Measurements from ENCODE around the gene PER3.

GRCh38 chr1:7890853-7891252, 106.8 kb downstream of the PER3 start:
- TF ChIP-seq, protein P1, sequence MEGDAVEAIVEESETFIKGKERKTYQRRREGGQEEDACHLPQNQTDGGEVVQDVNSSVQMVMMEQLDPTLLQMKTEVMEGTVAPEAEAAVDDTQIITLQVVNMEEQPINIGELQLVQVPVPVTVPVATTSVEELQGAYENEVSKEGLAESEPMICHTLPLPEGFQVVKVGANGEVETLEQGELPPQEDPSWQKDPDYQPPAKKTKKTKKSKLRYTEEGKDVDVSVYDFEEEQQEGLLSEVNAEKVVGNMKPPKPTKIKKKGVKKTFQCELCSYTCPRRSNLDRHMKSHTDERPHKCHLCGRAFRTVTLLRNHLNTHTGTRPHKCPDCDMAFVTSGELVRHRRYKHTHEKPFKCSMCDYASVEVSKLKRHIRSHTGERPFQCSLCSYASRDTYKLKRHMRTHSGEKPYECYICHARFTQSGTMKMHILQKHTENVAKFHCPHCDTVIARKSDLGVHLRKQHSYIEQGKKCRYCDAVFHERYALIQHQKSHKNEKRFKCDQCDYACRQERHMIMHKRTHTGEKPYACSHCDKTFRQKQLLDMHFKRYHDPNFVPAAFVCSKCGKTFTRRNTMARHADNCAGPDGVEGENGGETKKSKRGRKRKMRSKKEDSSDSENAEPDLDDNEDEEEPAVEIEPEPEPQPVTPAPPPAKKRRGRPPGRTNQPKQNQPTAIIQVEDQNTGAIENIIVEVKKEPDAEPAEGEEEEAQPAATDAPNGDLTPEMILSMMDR (IDR thresholded peaks at IDR 0.05; ENCODE audit: low read length) = no peak
- TF ChIP-seq EZH2phosphoT487 (IDR thresholded peaks at IDR 0.05; ENCODE audit: low read length) = no peak
- TF ChIP-seq EZH2 (optimal IDR thresholded peaks at IDR 0.05; ENCODE audit: low read depth, low read length) = no peak

Data from MM.1S (cell line).